GM19238 (cell line): ENCODE data around the gene SPG21.
A peak's percentile ranks its signal among the peaks of the same experiment; 100 is the strongest.

Experiments used
- DNase-seq: peaks from one replicate; pipeline ENCODE4 v3.0.0; 2011; ENCODE audit warnings: low spot score; ENCODE audit not compliant: insufficient read length

Gene SPG21

DNA sequence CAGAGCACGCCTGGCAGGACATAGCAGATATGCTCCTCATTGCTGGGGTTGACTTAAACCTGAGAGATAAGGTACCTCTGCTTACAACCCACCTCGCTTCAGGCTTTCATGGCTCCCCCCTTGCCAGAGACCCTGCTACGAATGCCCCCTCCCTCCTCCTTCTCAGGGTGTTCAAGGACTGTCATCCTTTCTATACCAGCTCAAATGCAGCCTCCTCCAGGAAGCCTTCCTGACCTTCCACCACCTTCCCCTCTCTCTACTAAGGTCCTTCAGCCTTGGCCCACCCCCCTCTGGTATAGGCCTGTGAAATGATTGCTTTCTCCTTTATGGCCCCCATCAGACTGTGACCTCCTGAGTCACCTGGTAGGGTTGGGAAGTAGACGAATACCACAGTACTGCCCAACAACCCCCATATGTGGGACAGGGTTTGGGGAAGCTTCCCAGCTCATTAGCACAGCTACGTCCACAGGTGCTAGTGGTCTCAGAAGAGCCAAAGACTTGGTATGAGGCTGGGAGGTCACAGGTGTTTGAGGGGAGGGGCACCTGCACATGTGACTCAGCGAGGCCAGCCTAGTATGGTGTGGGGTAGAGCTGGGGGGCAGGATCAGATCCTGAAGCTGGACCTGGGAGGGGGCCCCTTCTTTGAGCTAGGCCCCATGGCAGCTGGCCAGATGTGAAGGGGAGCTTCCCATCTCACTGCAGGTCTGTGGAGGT, 46.0 kb downstream of the SPG21 start:
- DNase-seq: no peak

GRCh38 chr15:64942356-64942755, 47.4 kb downstream of the SPG21 start:
- no peak for DNase-seq

- no peak for DNase-seq
Measured at GRCh38 chr15:64938192-64938591, 51.5 kb downstream of the SPG21 start.

DNA sequence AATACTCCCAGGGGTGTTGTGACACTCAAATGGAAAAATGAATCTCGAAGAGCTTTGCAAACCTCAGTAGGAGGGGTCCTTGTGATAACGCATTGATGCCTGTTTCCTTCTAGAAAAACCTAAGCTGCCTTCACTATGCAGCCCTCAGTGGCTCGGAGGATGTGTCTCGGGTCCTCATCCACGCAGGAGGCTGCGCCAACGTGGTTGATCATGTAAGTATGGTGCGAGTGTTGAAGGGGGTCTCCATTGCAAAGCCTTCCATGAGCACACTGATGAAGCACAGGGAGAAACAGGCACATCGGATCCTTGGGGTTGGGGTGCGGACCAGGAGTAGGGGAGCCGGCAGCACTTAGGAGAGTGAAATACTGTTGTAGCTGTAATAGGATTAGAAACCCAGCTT, 55.7 kb downstream of the SPG21 start:
- DNase-seq: no peak

- DNase-seq: no peak
Measured at GRCh38 chr15:64931381-64931780, 58.3 kb downstream of the SPG21 start.

- DNase-seq: no peak
Measured at GRCh38 chr15:64930778-64931371, 58.8 kb downstream of the SPG21 start.

GRCh38 chr15:64930019-64930652, 59.6 kb downstream of the SPG21 start:
- DNase-seq: peak; percentile 61

DNA sequence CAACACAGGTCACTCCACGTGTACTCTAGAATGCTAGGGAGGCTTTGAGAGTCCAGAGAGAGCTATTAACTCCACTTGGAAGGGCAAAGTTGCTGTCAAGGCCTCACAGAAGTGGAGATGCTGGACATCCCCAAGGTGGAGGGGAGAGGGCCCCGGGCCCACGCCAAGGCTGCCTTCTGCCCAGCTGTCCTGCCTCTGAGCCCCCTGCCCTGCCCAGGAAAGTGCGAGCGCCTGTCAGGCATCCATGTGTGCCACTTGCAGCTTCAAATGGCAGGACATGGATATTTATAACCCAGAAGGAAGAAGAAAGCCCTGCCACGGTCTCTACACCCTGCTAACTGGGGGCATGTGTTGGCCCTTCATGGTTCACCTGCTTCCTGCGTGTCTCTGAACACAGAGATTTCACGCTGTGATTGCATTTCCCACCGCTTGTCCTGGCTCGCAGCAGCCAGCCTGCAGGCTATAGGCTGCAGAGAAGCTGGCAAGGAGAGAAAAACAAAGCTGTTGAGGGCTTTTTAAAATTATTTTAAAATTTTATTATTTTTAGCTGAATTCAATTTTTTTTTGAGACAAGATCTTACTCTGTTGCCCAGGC, 61.0 kb downstream of the SPG21 start:
- DNase-seq: no peak

- no peak for DNase-seq
Measured at GRCh38 chr15:64926661-64927060, 63.1 kb downstream of the SPG21 start.

DNA sequence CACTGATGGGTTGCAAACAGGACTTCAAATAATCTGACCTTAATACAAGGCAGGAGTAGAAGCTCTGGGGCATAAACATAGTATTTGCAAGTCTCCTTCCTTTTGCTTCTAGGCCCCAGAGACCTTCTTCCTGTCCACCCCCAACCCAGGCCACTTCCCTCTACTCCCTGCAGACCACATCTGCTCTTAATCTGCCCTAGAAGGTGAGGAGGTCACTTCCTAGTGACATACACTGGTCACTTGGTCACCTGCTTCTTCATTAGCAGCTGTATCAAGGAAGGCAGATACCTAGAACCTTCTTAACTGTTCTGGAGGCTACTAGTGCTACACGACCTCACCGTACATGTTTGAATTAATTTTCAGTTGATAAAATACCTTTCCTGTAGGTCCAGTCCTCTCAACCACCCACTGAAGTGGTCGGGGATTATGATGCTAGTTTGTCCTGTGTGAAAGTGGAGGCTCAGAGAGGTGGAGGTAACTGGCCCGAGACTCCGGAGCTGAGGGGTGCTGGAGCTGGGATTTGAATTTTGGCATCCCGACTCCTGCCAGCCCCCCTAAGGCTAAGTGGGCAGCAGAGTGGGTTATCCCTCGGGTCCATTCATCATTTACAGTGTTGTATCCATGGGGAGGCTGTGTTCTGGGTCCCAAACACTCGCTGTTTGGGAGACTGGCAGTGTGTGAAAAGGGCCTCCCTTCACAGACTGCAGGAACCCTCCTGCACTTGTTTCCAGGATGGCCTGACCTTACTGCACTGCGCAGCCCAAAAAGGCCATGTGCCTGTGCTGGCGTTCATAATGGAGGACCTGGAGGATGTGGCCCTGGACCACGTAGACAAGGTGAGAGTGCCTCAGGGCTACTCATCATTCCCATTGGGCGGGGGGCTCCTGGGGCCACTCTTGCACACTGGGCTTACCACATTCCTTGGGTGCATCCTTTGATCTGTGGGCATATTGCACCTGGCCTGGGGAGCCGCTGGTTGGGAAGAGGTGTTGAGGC, 64.1 kb downstream of the SPG21 start:
- DNase-seq: no peak

DNA sequence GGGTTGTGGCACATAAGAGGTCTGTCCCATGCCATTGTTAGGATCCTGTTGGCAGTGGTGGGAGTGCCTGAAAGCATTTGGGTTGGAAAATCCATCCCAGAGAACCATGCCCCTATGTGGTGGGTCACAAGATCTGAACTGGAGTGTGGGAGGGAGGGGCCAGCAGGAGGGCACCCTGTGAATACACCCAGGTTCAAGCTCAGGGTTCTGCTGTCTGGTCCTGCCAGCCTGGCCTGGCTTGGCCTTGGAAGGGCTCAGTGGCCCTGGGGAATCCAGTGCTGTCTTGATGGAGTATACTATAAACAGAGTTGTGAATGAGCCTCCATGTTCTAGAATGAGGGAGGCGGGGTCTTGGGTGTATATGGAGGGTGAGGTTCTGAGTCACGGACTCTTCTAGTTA, 66.2 kb downstream of the SPG21 start:
- no peak for DNase-seq

DNA sequence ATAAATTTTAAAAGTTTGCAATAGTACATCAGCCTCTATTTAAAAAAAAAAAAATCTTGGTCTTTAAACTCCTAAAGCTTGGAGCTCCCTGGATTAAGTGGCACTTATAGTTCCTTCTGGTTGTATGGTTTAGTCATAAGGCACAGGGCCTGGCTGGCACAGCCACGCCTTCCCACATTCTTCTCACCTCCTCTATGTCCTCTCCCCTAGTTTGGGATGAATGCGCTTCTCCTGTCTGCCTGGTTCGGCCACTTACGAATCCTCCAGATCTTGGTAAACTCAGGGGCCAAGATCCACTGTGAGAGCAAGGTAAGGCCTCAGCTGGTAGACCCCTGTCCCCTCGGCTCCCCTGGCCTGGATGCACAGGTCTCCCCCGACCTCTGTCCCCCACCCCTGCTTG, 68.0 kb downstream of the SPG21 start:
- DNase-seq: no peak

GRCh38 chr15:64919721-64920120, 70.0 kb downstream of the SPG21 start:
- DNase-seq: no peak

DNA sequence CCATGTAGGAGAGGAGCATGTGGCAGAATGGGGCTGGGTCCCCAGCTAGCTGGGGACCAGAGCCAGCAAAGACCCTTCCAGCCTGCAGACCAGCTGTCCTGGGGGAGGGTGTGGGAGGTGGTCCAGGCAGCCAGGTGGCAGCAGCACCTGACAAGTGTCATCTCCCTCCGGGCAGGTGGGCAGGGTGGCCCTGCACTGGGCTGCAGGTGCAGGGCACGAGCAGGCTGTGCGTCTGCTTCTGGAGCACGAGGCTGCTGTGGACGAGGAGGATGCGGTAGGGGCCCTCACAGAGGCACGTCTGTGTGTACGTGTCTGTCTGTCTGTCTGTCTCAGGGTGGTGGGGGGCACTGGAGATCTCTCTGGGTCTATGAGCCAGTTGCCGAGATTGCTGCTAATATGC, 72.5 kb downstream of the SPG21 start:
- DNase-seq: no peak

DNA sequence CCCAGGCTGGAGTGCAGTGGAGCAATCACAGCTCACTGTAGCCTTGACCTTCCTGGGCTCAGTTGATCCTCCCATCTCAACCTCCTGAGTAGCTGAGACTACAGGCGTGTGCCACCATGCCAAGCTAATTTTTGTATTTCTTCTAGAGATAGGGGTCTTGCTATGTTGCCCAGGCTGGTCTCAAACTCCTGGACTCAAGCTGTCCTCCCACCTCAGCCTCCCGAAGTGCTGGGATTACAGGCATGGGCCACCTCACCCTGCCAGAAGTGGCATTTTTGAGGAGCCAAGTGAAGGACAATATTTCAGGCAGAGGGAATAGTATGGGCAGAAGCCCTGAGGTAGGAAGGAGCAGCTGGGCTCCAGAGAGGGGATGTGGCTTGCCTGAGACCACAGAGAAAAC, 73.3 kb downstream of the SPG21 start:
- DNase-seq: no peak

GRCh38 chr15:64915518-64916227, 74.0 kb downstream of the SPG21 start:
- DNase-seq: no peak
